Fibroblast of upper back skin (primary cell): Measurements from ENCODE around the gene PROX2.
A peak's percentile ranks its signal among the peaks of the same experiment; 100 is the strongest.

Source experiments
- DNase-seq: peaks from one replicate; pipeline ENCODE4 v3.0.0-alpha.2; 2013

The PROX2 gene, protein sequence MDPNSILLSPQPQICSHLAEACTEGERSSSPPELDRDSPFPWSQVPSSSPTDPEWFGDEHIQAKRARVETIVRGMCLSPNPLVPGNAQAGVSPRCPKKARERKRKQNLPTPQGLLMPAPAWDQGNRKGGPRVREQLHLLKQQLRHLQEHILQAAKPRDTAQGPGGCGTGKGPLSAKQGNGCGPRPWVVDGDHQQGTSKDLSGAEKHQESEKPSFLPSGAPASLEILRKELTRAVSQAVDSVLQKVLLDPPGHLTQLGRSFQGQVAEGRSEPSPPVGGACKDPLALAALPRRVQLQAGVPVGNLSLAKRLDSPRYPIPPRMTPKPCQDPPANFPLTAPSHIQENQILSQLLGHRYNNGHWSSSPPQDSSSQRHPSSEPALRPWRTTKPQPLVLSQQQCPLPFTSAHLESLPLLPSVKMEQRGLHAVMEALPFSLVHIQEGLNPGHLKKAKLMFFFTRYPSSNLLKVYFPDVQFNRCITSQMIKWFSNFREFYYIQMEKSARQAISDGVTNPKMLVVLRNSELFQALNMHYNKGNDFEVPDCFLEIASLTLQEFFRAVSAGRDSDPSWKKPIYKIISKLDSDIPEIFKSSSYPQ

GRCh38 chr14:74875941-74876913, at the start of gene PROX2:
PROX2 (minus strand) TSS chr14:74876145; CDS start chr14:74863834, 12,311 bp downstream.
- peak; percentile 53 for DNase-seq

- no peak for DNase-seq
These were observed 48.1 kb upstream of the PROX2 start for GRCh38 chr14:74924061-74924460.

DNA sequence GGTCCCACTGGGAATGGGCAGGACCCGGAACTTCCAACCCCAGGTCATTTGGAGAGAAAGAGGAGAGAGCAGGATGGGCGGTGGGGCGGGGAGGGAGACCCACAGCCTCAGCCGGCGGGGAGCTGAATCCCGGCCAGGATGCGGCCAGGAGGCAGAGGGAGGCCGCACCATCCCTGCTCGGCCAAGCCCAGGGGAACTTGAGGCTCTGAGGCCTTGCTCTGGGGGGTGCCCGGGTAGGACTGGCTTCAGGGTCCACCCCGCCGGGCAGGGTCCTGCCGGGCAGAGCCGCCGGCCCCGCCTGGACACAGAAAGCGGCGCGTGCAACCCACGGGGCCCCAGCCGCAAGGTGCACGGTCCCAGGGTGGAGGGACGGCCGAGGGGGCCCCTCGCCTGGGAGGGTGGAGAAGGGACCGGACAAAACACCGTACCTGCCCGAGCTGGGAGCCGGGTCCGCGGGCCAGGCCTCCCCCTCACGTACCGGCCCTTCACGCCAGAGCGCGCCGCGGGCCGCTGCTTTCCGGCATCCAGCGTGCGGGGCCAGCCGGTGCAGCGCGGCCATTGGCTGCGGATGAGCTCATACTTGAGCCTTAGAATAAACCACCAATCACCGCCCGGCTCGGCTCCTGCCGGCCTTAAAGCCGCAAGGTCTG, 46.9 kb upstream of the PROX2 start, which contains the start of gene RPS6KL1:
RPS6KL1 (minus strand) TSS at position 509 of the 650 bp plus-strand sequence. CDS start 1,719 bp downstream, outside the sequence.
- DNase-seq = peak; percentile 67

DNA sequence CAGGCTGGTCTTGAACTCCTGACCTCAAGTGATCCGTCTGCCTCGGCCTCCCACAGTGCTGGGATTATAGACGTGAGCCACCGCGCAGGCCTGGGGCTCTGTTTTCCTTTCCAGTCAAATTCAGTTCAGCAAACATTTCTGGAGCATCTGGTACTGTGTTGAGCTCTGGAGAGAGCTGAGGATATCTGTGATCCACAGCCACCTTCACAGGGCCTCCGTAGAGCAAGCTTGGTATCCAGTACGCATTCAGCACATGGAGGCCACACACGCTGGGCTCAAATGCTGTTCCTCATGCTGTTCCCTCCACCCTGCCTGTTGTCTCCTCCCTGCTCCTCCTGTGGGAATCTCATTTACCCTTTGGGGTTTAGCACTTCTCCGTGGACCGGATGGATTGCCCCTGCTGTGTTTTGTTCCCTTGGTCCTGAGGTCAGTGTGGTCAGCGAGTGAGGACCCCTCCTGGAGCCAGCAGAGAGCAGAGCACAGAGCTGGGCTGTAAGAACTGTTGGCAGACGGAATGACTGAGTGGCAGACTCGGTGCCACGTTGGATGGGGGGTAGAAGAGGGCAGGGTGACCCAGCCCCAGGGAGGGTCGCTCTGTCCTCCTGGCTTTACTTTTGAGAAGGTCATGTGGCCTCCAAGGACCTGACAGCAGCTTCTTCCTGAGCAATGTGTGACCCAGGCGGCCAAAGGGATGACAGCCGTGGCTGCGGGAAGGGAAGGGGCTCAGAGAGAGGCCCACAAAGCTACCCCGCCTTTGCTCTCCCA, 46.2 kb upstream of the PROX2 start:
- DNase-seq = no peak

GRCh38 chr14:74921053-74921620, 45.2 kb upstream of the PROX2 start:
- no peak for DNase-seq

GRCh38 chr14:74920281-74920680, 44.3 kb upstream of the PROX2 start:
- DNase-seq = no peak

GRCh38 chr14:74919421-74920165, 43.6 kb upstream of the PROX2 start:
- no peak for DNase-seq

DNA sequence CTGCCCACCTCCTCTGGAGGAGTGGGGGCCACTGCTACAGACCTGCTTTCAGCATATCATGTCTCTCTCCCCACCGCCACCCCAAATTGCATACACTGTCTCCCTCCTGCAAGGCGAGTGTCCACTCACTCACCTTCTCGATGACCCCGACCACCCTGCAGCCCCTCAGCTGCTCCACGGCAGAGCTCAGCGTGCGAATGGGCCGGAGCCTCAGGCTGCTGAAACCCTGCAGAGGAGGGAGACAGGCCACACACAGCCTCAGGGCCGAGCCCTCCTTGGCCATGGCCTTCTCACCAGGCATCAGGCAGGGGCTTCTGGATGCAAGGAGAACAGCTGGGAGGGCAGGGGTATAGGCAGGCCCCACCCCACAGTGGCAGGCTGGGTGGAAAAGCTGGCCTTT, 42.4 kb upstream of the PROX2 start:
- no peak for DNase-seq

- DNase-seq = peak; percentile 32
These were observed 41.7 kb upstream of the PROX2 start for GRCh38 chr14:74917646-74918081.

DNA sequence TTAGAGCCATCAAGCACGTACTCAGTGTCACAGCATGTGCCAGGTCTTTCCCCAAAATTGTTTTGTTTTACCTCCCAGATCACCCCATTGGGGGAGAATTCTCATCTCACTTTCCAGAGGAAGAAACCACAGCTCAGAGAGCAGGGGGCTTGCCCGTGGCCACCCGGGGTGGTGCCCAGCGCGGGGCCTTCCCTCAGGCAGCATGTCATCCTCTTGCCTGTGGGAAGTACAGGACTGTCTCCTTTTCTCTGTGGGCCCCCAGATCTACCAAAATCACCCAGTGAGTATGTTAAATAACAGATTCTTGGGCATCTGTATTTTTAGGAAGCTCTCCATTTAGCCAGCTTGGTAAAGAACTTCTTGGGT, 41.2 kb upstream of the PROX2 start:
- DNase-seq = no peak

GRCh38 chr14:74915826-74916225, 39.9 kb upstream of the PROX2 start:
- no peak for DNase-seq

DNA sequence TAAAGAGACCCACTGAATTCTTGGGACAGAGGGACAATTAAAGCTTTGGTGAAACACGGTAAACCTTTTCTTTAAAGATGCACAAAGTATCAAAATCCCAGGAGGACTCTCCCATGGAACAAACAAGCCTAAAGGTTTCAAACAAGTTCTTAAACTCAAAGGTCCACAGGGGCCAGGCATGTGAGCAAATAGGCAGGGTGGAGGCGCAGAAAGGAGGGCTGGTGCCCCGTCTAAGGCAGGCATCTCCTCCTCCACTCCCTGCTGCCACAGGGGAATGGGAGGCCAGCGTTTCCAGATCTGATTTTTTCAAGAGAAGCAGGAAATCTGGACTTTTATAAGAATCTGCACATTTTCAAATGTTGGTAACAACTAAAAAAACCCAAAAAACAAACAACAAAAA, 39.5 kb upstream of the PROX2 start:
- DNase-seq = no peak

GRCh38 chr14:74913986-74914573, 38.1 kb upstream of the PROX2 start:
- DNase-seq = peak; percentile 76

DNA sequence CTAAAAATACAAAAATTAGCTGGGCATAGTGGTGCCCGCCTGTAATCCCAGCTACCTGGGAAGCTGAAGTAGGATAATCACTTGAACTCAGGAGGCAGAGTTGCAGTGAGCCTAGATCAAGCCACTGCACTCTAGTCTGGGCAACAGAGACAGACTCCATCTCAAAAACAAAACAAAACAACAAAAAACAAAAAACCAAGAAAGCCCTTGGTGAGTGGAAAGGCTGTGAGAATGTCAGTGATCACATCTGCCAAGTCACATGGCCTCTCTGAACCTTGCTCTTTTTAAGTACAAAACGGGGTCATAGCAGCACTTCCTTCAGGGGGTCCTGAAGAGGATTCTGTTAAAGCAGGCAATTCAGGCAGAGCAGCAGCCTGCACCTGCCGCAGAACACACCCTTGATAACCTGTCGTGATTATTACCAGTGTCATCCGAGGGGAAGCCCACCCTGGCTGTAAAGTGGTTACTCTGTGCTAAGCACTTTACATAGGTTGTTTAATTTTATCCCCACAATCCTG, 37.5 kb upstream of the PROX2 start:
- no peak for DNase-seq

DNA sequence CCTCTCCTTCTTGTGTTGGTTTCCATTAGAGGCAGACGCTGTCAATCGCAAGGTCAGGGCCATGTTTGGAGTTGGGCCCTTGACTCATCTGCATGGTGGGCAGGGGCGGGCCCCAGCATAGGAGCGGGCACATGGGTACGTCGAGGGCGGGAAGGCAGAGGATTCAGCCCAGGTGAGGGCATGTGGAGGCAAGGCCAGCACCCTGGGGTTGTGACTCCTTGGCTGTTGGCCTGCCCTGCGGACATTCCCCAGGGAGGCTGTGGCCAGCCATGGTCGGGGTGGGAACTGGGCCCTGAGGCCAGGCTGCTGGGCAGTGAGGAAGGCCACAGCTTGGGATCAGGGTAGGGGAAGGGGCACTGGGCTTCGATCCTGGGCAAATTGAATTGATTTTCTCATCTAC, 36.9 kb upstream of the PROX2 start:
- DNase-seq = no peak

GRCh38 chr14:74912111-74912510, 36.2 kb upstream of the PROX2 start:
- DNase-seq = no peak

DNA sequence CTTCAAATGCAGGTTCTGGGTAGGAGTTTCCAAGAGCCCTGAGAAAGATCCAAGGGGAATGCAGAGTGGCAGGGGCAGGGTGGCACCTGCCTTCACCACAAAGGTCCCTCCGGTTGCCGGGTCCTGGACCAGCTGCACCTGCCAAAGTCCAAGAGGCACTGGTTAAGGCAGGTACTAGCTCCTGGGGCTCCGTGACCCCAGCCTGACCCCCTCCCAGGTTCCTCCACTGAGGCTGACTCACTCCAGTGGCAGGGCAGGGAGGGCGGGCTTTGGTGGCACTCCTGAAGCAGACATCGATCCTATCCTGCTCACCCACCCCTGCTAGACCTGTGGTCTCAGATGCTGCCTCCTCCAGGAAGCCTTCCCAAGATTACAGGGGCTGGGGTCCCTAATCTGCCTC, 35.8 kb upstream of the PROX2 start:
- no peak for DNase-seq

DNA sequence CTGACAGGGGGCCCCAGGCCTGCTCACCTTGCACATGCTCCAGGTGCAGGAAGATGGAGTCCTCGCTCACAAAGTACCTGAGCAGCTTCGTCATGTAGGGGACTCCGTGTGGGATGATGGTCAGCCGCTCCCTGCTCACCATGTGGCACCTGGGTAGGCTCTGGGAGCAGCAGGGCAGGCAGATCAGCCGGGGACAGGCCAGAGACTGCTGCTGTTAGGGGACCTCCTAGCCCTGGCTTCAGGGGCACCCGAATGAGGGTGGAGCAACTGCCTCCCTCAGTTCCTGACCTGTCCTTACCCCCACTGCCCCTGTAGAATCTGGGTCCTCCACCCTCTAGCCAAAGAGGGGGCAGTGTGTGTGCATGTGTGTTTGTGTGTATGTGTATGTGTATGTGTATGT, 35.3 kb upstream of the PROX2 start:
- no peak for DNase-seq

DNA sequence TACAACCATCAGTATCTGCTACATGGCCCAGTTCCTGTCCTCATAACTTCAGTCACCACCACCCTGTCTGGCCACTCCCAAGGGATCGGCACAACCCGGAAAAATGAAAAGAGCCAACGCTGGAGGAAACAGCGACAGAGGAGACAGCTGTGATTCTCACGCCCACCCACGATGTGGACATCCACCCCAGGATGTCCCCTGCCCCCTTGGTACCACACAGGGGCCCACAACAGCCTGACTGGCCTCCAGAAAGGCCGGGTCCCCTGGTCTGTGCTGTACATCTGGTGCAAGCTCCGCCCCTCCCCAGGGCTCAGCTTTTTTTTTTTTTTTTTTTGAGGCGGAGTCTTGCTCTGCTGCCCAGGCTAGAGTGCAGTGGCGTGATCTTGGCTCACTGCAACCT, 34.6 kb upstream of the PROX2 start:
- no peak for DNase-seq

- no peak for DNase-seq
These were observed 34.0 kb upstream of the PROX2 start for GRCh38 chr14:74909911-74910310.
